ENCODE results near the gene APC.

The APC gene

DNA sequence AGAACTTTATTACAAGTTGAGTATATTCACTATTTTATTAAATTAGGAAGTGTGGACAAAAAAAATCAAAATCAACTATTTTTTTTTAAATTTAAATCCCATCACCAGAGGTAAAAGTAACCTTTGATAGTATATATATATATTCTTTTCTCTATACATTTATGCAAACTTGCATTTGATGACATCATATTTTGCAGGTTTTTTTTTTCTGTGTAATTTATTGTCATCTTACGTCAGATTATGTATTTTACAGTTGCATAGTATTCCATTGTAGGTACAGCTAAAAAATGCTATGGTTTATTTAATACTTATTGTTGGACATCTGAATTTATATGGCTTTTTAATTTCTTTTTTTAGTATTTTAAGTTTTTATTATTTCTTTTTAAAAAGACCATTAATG lies 25.5 kb downstream of the APC start:
- TF ChIP-seq, protein P1, sequence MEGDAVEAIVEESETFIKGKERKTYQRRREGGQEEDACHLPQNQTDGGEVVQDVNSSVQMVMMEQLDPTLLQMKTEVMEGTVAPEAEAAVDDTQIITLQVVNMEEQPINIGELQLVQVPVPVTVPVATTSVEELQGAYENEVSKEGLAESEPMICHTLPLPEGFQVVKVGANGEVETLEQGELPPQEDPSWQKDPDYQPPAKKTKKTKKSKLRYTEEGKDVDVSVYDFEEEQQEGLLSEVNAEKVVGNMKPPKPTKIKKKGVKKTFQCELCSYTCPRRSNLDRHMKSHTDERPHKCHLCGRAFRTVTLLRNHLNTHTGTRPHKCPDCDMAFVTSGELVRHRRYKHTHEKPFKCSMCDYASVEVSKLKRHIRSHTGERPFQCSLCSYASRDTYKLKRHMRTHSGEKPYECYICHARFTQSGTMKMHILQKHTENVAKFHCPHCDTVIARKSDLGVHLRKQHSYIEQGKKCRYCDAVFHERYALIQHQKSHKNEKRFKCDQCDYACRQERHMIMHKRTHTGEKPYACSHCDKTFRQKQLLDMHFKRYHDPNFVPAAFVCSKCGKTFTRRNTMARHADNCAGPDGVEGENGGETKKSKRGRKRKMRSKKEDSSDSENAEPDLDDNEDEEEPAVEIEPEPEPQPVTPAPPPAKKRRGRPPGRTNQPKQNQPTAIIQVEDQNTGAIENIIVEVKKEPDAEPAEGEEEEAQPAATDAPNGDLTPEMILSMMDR (IDR thresholded peaks at IDR 0.05; ENCODE audit: control insufficient read depth, insufficient read depth, low read depth, low read length, missing control alignments), result no peak
- H3K4me3 ChIP-seq (ENCODE audit: control insufficient read depth, low read depth, low read length), result no peak overlapping the region

DNA sequence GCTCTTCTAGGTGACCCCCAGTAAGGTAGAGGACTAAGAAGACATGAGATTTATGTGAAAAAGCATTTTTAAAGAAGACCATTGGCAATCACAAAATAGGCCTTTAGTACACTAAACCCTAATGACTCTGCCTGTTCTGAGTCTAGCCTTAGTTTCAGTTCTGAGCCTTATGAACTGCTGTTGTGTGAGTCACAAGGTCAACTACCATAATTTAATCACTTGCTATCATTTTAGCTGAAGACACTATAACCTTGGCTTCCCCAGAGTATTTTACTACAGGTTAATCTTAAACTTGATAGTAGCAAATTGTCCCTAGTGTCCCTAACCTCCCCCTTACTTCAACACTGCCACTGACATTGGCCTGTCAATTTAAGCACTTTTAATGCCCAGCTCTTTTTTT lies 34.4 kb downstream of the APC start:
- TF ChIP-seq, protein P1 (IDR thresholded peaks at IDR 0.05; ENCODE audit: control insufficient read depth, insufficient read depth, low read depth, low read length, missing control alignments), result no peak
- DNase-seq (ENCODE audit: low read depth), result no peak

More for the DNA sequence above, 25.5 kb downstream of the APC start:
- DNase-seq (ENCODE audit: low read depth), result no peak

DNA sequence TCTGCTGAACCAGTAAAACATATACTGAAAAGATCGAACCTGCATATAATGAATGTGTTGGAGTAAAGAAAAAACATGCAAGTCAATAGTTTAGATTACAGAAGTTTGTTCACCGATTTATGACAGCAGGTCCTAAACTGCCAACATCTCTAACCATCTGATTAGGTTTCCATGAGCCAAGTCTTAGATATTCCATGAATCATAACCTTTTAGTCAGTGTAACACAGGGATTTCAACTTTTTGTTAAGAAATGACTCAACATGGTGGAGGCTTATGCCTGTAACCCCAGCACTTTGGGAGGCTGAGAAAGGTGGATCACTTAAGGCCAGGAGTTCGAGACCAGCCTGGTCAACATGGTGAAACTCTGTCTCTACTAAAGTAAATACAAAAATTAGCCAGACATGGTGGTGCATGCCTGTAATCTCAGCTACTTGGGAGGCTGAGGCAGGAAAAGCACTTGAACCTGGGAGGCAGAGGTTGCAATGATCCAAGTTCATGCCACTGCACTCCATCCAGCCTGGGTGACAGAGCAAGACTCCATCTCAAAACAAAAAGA lies 38.7 kb downstream of the APC start:
- DNase-seq (ENCODE audit: low read depth), result peak; percentile 82

More for the DNA sequence above, 34.4 kb downstream of the APC start:
- no peak overlapping the region for H3K4me3 ChIP-seq (ENCODE audit: control insufficient read depth, low read depth, low read length)

DNA sequence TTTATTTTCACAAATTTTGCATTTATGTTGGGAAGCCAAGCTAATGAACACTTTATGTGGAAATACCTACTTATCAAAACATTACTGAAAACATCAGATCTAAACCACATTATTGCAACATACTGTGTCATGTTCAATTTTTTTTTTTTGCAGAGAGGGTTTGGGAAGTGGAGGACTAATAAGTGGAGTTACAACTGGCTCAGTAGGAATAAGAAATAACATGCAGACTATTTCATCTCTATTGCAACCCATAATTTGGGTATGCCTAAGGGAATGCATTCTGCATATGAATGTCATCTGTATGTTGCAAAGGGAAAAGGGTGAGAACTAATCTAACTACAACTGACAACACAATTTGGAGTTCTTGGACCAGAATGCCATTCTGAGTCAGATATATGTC lies 41.8 kb downstream of the APC start:
- DNase-seq (ENCODE audit: low read depth), result peak; percentile 71
- no peak overlapping the region for H3K4me3 ChIP-seq (ENCODE audit: control insufficient read depth, low read depth, low read length)
- TF ChIP-seq, protein P1 (IDR thresholded peaks at IDR 0.05; ENCODE audit: control insufficient read depth, insufficient read depth, low read depth, low read length, missing control alignments), result no peak

More for the DNA sequence above, 38.7 kb downstream of the APC start:
- H3K4me3 ChIP-seq (ENCODE audit: control insufficient read depth, low read depth, low read length), result no peak overlapping the region
- TF ChIP-seq, protein P1 (IDR thresholded peaks at IDR 0.05; ENCODE audit: control insufficient read depth, insufficient read depth, low read depth, low read length, missing control alignments), result no peak

DNA sequence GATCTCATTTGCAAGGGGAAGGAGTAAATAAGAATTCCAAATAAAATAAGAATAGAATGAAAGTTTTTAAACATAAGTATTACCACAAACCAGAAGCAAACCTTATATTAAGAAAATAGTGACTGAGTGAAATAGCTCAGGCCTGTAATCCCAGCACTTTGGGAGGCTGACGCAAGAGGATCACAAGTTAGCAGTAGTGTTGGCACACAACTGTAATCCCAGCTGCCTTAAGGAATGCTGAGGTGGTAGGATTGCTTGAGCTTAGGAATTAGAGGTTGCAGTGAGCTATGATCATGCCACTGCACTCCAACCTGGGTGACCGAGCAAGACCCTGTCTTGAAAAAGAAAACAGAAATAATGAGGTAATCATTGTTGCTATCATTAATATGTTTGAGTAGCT lies 47.0 kb downstream of the APC start:
- TF ChIP-seq, protein P1 (IDR thresholded peaks at IDR 0.05; ENCODE audit: control insufficient read depth, insufficient read depth, low read depth, low read length, missing control alignments), result no peak
- no peak overlapping the region for H3K4me3 ChIP-seq (ENCODE audit: control insufficient read depth, low read depth, low read length)
- DNase-seq (ENCODE audit: low read depth), result no peak

DNA sequence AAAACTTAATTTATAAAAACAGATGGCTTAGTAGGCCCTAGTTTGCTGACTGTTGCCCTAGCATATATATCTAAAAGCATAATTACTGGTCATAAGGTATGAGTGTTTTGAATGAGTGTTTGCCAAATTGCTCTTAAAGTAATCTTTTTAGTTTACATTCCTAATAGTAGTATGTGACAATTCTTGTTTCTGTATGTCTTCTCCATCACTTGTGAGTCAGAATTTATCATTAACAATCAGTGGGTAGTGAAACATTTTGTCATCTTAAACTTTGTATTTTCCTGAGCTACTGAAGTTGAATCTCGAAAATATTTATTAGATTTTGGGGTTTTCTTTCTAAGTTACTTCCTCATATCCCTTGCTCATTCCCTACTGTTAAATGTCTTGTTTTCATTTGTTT lies 49.6 kb downstream of the APC start:
- H3K4me3 ChIP-seq (ENCODE audit: control insufficient read depth, low read depth, low read length), result no peak overlapping the region
- DNase-seq (ENCODE audit: low read depth), result peak; percentile 16
- TF ChIP-seq, protein P1 (IDR thresholded peaks at IDR 0.05; ENCODE audit: control insufficient read depth, insufficient read depth, low read depth, low read length, missing control alignments), result no peak

Measured in AG09309 (cell line).